SK-N-SH (cell line): Measurements from ENCODE around the gene B3GALT6.

Experiments used
- GABPA ChIP-seq: IDR thresholded peaks from 2 replicates; pipeline ENCODE4 v1.4.0; 2012; ENCODE audit warnings: low read depth, mild to moderate bottlenecking
- RAD21 ChIP-seq: IDR thresholded peaks from 2 replicates; pipeline ENCODE4 v1.6.1; 2012; ENCODE audit warnings: mild to moderate bottlenecking, low read length
- TF ChIP-seq, protein P1 (sequence below): fragments of 150-350 bp; IDR thresholded peaks from 2 replicates; pipeline ENCODE4 v1.6.1; 2017; ENCODE audit warnings: antibody characterized with exemption, low read length, low read depth, borderline replicate concordance

DNA sequence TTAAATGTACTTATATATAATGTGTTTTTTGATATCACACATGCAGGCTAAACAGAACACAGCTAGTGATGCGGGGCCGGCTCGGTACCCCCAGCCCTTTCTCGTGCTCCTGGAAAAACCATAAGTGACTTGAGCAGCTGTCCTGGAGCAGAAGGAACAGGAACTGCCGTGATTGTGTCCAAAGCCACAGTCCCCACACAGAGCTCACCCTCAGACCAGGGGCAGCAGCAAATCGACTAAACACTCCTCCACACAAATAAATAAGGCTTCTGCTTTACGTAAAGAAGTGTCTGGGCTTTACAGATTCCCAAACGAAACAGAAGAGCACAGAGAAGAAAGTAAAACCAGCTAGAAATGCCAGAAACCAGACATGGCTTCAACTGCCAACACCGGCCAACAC is 32.0 kb downstream of the B3GALT6 start:
- TF ChIP-seq RAD21 (no peak), GABPA (no peak)
- TF ChIP-seq, protein P1, sequence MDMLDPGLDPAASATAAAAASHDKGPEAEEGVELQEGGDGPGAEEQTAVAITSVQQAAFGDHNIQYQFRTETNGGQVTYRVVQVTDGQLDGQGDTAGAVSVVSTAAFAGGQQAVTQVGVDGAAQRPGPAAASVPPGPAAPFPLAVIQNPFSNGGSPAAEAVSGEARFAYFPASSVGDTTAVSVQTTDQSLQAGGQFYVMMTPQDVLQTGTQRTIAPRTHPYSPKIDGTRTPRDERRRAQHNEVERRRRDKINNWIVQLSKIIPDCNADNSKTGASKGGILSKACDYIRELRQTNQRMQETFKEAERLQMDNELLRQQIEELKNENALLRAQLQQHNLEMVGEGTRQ, result no peak
